Upper lobe of right lung (tissue), 1 donor: ENCODE results near the gene CEACAM21. TPM values are rescaled to one million over a fixed set of nuclear protein-coding genes. Genes with fewer than 3 reads are reported as not detected.
"Not testable (repeated sequence)": the region's sequence is repeated elsewhere in the genome, so short reads cannot be mapped to it uniquely, and the experiment has no call there.

ENCODE experiments used
- ATAC-seq: fragments of 200-7000 bp; cut with Tn5 transposase; one replicate; pipeline ENCODE4 v1.9.1; 2020; ENCODE audit warnings: mild to moderate bottlenecking, moderate library complexity
- DNase-seq: peaks from one replicate; pipeline ENCODE4 v3.0.0-alpha.2; 2020
- H3K27ac ChIP-seq: fragments of 200-600 bp; one replicate; pipeline ENCODE4 v1.8.0; 2022
- H3K27me3 ChIP-seq: fragments of 200-600 bp; one replicate; pipeline ENCODE4 v1.8.0; 2022; ENCODE audit warnings: mild to moderate bottlenecking
- H3K36me3 ChIP-seq: fragments of 200-600 bp; one replicate; pipeline ENCODE4 v1.8.0; 2022
- H3K4me1 ChIP-seq: fragments of 200-600 bp; one replicate; pipeline ENCODE4 v1.8.0; 2022
- H3K4me3 ChIP-seq: fragments of 200-600 bp; one replicate; pipeline ENCODE4 v1.8.0; 2022; ENCODE audit warnings: mild to moderate bottlenecking
- H3K9me3 ChIP-seq: fragments of 200-600 bp; one replicate; pipeline ENCODE4 v1.8.0; 2022
- intact Hi-C: fragments of 100-400 bp; cut with DNase I; formaldehyde crosslinking; loops from one replicate; pipeline ENCODE4 v1.11.0; 2022
- total RNA-seq: library from RNA; stranded (reverse); fragmentation: NEBNext Ultra II Directional; extraction: Animal tissue kit (Norgen Biotek cat#: 25700); gene quantifications from one replicate; pipeline ENCODE4 v1.2.1, GENCODE V29; 2021
- TF ChIP-seq, protein P1 (sequence below): fragments of 200-600 bp; IDR thresholded peaks from one replicate; pipeline ENCODE4 v1.8.0; 2022; ENCODE audit warnings: antibody characterized with exemption
- donor health status: DM: no; HTN: yes; CAD: no; lungs with severe emphysema.

The CEACAM21 gene
- total RNA-seq, 1 donor from 2014 or later: 16.3 TPM

DNA sequence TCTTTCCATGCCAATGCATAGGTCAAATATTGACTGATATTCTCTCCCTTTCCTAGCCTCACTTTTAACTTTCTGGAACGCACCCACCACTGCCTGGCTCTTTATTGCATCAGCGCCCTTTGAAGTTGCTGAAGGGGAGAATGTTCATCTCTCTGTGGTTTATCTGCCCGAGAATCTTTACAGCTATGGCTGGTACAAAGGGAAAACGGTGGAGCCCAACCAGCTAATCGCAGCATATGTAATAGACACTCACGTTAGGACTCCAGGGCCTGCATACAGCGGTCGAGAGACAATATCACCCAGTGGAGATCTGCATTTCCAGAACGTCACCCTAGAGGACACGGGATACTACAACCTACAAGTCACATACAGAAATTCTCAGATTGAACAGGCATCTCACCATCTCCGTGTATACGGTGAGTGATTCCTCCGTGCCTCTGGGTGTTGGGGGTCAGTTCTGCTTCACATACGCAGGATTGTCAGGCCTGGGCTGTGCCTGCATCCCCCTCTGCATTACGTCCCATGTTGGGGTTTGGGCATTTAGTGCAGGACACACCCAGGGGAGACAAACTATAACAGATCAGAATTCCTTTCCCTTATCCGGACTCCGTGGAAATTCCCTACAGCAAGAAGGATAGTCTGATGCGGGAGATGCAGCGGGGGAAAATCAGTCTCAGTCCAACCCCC lies 1.3 kb downstream of the CEACAM21 start:
- no peaks in the 10 kb centered on the region for H3K4me1 ChIP-seq
- no peak for DNase-seq
- intact Hi-C loops: loop anchor here (10.0 kb wide), 1 partner anchor 132 kb away; the partner anchor contains the start of gene ERICH4
- H3K9me3 ChIP-seq: peaks cover 8% of the 10 kb centered on the region
- H3K27ac ChIP-seq: no peak overlapping the region
- ATAC-seq: no peak
- TF ChIP-seq, protein P1, sequence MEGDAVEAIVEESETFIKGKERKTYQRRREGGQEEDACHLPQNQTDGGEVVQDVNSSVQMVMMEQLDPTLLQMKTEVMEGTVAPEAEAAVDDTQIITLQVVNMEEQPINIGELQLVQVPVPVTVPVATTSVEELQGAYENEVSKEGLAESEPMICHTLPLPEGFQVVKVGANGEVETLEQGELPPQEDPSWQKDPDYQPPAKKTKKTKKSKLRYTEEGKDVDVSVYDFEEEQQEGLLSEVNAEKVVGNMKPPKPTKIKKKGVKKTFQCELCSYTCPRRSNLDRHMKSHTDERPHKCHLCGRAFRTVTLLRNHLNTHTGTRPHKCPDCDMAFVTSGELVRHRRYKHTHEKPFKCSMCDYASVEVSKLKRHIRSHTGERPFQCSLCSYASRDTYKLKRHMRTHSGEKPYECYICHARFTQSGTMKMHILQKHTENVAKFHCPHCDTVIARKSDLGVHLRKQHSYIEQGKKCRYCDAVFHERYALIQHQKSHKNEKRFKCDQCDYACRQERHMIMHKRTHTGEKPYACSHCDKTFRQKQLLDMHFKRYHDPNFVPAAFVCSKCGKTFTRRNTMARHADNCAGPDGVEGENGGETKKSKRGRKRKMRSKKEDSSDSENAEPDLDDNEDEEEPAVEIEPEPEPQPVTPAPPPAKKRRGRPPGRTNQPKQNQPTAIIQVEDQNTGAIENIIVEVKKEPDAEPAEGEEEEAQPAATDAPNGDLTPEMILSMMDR: no peak
- H3K4me3 ChIP-seq: no peak overlapping the region
- H3K27me3 ChIP-seq: no peaks in the 10 kb centered on the region
- no peaks in the 10 kb centered on the region for H3K36me3 ChIP-seq

DNA sequence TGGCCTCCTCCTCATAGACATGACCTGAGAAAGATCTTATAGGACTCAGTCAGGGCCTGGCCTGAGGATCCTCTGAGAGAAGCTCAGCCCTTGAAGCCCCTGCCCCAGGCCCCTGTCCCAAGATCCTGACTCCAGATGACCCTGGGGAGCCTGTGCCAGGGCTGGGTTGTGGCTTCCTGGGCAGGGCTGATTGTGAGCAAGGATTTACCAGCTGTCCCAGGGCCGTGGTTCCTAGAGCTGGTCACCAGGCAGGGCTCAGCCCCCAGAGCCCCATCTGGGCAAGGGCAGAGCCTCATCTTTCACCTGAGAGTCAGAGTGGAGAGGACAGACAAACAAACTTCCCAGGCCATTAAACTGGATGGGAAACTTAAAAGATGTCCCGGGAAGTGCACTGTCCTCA lies 1.9 kb downstream of the CEACAM21 start:
- TF ChIP-seq, protein P1: no peak
- no peaks in the 10 kb centered on the region for H3K4me1 ChIP-seq
- H3K27ac ChIP-seq: no peak overlapping the region
- H3K27me3 ChIP-seq: no peaks in the 10 kb centered on the region
- ATAC-seq (no peak), DNase-seq (no peak)
- H3K9me3 ChIP-seq: peaks cover 8% of the 10 kb centered on the region
- no peaks in the 10 kb centered on the region for H3K36me3 ChIP-seq
- H3K4me3 ChIP-seq: no peak overlapping the region
- intact Hi-C loops: loop anchor here (10.0 kb wide), 1 partner anchor 133 kb away; the partner anchor contains the start of gene ERICH4

DNA sequence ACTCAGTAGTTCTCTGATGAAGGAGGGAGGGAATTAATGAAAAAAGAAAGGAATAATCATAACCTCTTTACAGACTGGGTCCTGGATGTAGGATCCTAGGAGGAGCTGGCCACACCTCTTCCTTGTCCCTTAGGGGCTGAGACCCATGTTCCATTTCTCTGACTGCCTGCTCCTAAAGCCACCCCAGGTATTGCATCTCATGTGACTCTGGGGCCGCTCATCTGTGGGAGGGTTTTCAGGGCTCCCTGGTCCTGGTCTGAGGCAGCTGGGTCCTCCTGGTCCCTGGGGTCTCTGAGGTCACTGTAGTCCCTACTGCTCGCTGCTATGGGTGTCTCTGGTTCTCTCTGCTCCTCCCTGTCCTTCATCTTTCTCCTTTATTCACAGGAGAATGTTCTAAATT lies 2.9 kb downstream of the CEACAM21 start:
- intact Hi-C loops: loop anchor here (10.0 kb wide), 1 partner anchor 134 kb away; the partner anchor contains the start of gene ERICH4
- TF ChIP-seq, protein P1: no peak
- ATAC-seq: no peak

DNA sequence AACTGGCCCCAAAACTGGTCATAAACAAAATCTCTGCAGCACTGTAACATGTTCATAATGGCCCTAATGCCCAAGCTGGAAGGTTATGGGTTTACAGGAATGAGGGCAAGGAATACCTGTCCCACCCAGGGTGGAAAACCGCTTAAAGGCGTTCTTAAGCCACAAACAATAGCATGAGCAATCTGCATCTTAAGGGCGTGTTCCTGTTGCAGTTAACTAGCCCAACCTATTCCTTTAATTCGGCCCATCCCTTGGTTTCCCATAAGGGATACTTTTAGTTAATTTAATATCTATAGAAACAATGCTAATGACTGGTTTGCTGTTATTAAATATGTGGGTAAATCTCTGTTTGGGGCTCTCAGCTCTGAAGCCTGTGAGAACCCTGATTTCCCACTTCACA lies 5.1 kb downstream of the CEACAM21 start:
- intact Hi-C loops: not testable (repeated sequence)

More for the DNA sequence above, 2.9 kb downstream of the CEACAM21 start:
- H3K4me3 ChIP-seq: no peak overlapping the region
- DNase-seq: no peak
- no peaks in the 10 kb centered on the region for H3K27me3 ChIP-seq
- no peaks in the 10 kb centered on the region for H3K36me3 ChIP-seq
- no peaks in the 10 kb centered on the region for H3K4me1 ChIP-seq
- peaks cover 8% of the 10 kb centered on the region for H3K9me3 ChIP-seq
- no peak overlapping the region for H3K27ac ChIP-seq

DNA sequence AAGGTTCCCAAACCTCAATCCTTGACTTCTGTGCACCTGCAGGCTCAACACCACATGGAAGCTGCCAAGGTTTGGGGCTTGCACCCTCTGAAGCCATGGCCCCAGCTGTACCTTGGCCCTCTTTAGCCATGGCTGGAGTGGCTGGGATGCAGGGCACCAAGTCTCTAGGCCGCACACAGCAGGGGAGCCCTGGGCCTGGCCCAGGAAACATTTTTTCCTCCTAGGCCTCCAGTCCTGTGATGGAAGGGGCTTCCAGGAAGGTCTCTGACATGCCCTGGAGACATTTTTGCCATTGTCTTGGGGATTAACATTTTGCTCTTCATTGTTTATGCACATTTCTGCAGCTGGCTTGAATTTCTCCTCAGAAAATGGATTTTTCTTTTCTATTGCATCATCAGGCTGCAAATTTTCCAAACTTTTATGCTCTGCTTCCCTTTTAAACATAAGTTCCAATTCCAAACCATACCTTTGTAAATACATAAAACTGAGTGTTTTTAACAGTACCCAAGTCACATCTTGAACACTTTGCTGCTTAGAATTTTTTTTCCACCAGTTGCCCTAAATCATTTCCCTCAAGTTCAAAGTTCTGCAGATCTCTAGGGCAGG lies 6.7 kb downstream of the CEACAM21 start:
- not testable (repeated sequence) for ATAC-seq, H3K27ac ChIP-seq, H3K4me3 ChIP-seq

More for the DNA sequence above, 5.1 kb downstream of the CEACAM21 start:
- H3K9me3 ChIP-seq, H3K4me1 ChIP-seq, H3K4me3 ChIP-seq, H3K36me3 ChIP-seq, H3K27me3 ChIP-seq, ATAC-seq, H3K27ac ChIP-seq, DNase-seq: not testable (repeated sequence)

DNA sequence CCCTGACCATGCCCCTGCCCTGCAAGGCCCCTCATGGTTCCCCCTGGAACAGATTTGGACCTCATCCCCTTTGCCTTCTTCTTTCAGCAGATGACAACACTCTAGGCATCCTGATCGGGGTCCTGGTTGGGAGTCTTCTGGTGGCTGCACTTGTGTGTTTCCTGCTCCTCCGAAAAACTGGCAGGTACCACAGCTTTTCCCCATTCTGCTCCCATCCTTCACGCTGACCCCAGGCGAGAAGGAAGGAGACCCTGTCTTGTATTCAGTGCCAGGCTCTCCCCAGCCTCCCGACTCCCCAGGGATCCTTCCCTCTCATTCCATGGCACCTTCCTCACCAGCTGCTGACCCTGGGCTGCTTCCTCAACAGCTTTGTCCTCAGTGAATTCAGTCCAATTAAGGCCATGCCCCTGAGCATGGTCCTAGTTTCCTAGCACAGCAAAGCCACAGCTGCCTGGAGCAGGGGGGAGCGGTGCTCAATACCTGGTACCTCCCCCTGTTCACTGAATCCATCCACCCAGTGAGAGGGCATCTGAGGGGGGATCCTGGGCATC lies 8.4 kb downstream of the CEACAM21 start:
- ATAC-seq: no peak
- TF ChIP-seq, protein P1: no peak
- H3K4me1 ChIP-seq: no peaks in the 10 kb centered on the region
- intact Hi-C loops: no loop called here
- H3K9me3 ChIP-seq: peaks cover 8% of the 10 kb centered on the region
- no peak for DNase-seq
- no peaks in the 10 kb centered on the region for H3K27me3 ChIP-seq
- H3K36me3 ChIP-seq: no peaks in the 10 kb centered on the region
- no peak overlapping the region for H3K4me3 ChIP-seq
- no peak overlapping the region for H3K27ac ChIP-seq

More for the DNA sequence above, 6.7 kb downstream of the CEACAM21 start:
- DNase-seq, H3K36me3 ChIP-seq, H3K27me3 ChIP-seq, intact Hi-C loops, H3K4me1 ChIP-seq, H3K9me3 ChIP-seq: not testable (repeated sequence)
